ENCODE measurements around the gene KIF6. TPM values are rescaled to one million over a fixed set of nuclear protein-coding genes. Genes with fewer than 3 reads are reported as not detected.
A peak's percentile ranks its signal among the peaks of the same experiment; 100 is the strongest.

KIF6 gene
- total RNA-seq, 1 donor, result 0.27 TPM

GRCh38 chr6:39563566-39564311 lies 161.5 kb downstream of the KIF6 start:
- no peak for TF ChIP-seq CTCF (IDR thresholded peaks at IDR 0.05; ENCODE audit: insufficient read depth, low read length)
- H3K4me3 ChIP-seq (ENCODE audit: low read depth, low read length), result no peak overlapping the region
- no peak for DNase-seq (ENCODE audit: low read depth)

GRCh38 chr6:39561536-39562266 lies 163.5 kb downstream of the KIF6 start:
- H3K4me3 ChIP-seq (ENCODE audit: low read depth, low read length), result no peak overlapping the region
- no peak for TF ChIP-seq CTCF (IDR thresholded peaks at IDR 0.05; ENCODE audit: insufficient read depth, low read length)
- peak; percentile 20 for DNase-seq (ENCODE audit: low read depth)

- no peak overlapping the region for H3K4me3 ChIP-seq (ENCODE audit: low read depth, low read length)
- TF ChIP-seq CTCF (IDR thresholded peaks at IDR 0.05; ENCODE audit: insufficient read depth, low read length), result no peak
- DNase-seq (ENCODE audit: low read depth), result no peak
Observed at GRCh38 chr6:39560915-39561314, 164.3 kb downstream of the KIF6 start.

- no peak for DNase-seq (ENCODE audit: low read depth)
- TF ChIP-seq CTCF (IDR thresholded peaks at IDR 0.05; ENCODE audit: insufficient read depth, low read length), result no peak
Observed at GRCh38 chr6:39558591-39559190, 166.5 kb downstream of the KIF6 start.

GRCh38 chr6:39558079-39558478 lies 167.1 kb downstream of the KIF6 start:
- H3K4me3 ChIP-seq (ENCODE audit: low read depth, low read length), result no peak overlapping the region
- no peak for TF ChIP-seq CTCF (IDR thresholded peaks at IDR 0.05; ENCODE audit: insufficient read depth, low read length)
- DNase-seq (ENCODE audit: low read depth), result no peak

More at GRCh38 chr6:39558591-39559190, 166.5 kb downstream of the KIF6 start:
- no peak overlapping the region for H3K4me3 ChIP-seq (ENCODE audit: low read depth, low read length)

- DNase-seq (ENCODE audit: low read depth), result no peak
- no peak for TF ChIP-seq CTCF (IDR thresholded peaks at IDR 0.05; ENCODE audit: insufficient read depth, low read length)
- H3K4me3 ChIP-seq (ENCODE audit: low read depth, low read length), result no peak overlapping the region
Observed at GRCh38 chr6:39555136-39555535, 170.1 kb downstream of the KIF6 start.

Data from fibroblast of the aortic adventitia (primary cell).